Measurements from ENCODE around the gene MAPK8IP2. TPM values are rescaled to one million over a fixed set of nuclear protein-coding genes. Genes with fewer than 3 reads are reported as not detected.

The MAPK8IP2 gene
- polyA plus RNA-seq, 1 donor (not counting 4 experiments of a cell fraction or from before 2014, with no cell fraction given), result 0.29 TPM

DNA sequence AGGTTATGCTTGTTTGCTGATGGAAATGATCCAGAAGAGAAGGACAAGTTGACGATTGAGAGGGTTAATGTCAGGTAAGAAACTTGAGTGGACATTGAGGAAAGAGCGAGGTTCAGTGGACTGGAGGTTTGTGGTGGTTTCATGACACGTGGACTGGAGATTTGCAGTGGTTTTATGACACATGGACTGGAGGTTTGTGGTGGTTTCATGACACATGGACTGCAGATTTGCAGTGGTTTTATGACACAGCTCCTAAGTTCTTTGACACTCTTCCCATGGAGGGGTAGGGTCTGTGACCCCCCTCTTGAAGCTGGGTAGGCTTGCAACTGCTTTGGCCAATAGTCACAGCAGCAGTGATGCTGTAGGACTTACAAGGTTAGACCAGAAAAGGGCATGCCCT lies 5.4 kb upstream of the MAPK8IP2 start:
- dilution Hi-C loops (cut with MboI; ENCODE audit: extremely low pct_ligation_motif_present, low sequenced_read_pairs), result no loop called here
- no peaks in the 10 kb centered on the region for H4K20me1 ChIP-seq (ENCODE audit: control insufficient read depth, extremely low read depth, insufficient read depth, low read length)

DNA sequence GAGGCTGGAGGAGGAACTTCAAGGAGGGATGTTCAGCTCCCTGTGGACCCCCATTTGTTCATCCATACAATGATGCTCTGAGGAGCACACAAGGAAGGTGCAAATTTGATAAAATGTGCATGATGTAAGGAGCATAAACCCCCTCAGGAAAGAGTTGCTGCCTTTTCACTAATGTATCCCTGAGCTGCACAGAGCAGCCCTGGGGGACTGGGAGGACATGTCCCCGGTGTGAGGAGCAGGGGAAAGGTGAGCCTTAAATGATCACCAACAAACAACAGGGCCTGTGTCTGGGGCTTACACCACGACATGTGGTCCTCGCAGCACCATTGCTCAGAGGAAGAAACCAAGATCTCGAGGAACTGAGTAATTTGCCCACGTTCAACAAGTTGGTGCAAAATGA lies 3.5 kb upstream of the MAPK8IP2 start:
- Histone ChIP-seq H3K4me2 (ENCODE audit: control insufficient read depth, extremely low read depth, insufficient read depth, low read depth, low read length) (no peak overlapping the region), H3K27ac (ENCODE audit: control insufficient read depth, insufficient read depth, low read length) (no peak overlapping the region), H3K9me1 (ENCODE audit: control insufficient read depth, extremely low read depth, insufficient read depth, low read length) (no peaks in the 10 kb centered on the region), H4K20me1 (ENCODE audit: control insufficient read depth, extremely low read depth, insufficient read depth, low read length) (no peaks in the 10 kb centered on the region), H3K4me1 (ENCODE audit: control insufficient read depth, extremely low read depth, insufficient read depth, low read length) (no peaks in the 10 kb centered on the region), H3K9ac (ENCODE audit: control insufficient read depth, extremely low read depth, insufficient read depth, low read length) (no peak overlapping the region), H3K79me2 (ENCODE audit: control insufficient read depth, insufficient read depth, low read length) (no peaks in the 10 kb centered on the region), H3K27me3 (ENCODE audit: control insufficient read depth, extremely low read depth, insufficient read depth, low read length) (peaks cover 21% of the 10 kb centered on the region), H3K36me3 (ENCODE audit: control insufficient read depth in 2 of 2, extremely low read depth in 1 of 2, insufficient read depth in 2 of 2, low read length in 2 of 2) (no peaks in the 10 kb centered on the region), H2AFZ (ENCODE audit: control insufficient read depth, low read length) (no peak overlapping the region), H3K4me3 (ENCODE audit: control insufficient read depth in 2 of 3, extremely low read depth in 1 of 3, insufficient read depth in 2 of 3, low read depth in 1 of 3, low read length in 3 of 3) (no peak overlapping the region), H3K9me3 (ENCODE audit: control insufficient read depth, low read depth, low read length) (no peaks in the 10 kb centered on the region)
- FAIRE-seq, result no peak
- dilution Hi-C loops (cut with MboI; ENCODE audit: extremely low pct_ligation_motif_present, low sequenced_read_pairs), result no loop called here
- TF ChIP-seq CTCF (optimal IDR thresholded peaks at IDR 0.05 in 1 of 3, IDR thresholded peaks at IDR 0.05 in 1 of 3, conservative IDR thresholded peaks at IDR 0.05 in 1 of 3; ENCODE audit: extremely low read depth in 1 of 3, insufficient read depth in 2 of 3, low read length in 3 of 3), result no peak
- TF ChIP-seq EZH2 (IDR thresholded peaks at IDR 0.05; ENCODE audit: low read length), result no peak
- DNase-seq (ENCODE audit: low read depth, low spot score), result no peak

More for the DNA sequence above, 5.4 kb upstream of the MAPK8IP2 start:
- no peak for DNase-seq (ENCODE audit: low read depth, low spot score)
- H3K79me2 ChIP-seq (ENCODE audit: control insufficient read depth, insufficient read depth, low read length), result no peaks in the 10 kb centered on the region
- H3K27me3 ChIP-seq (ENCODE audit: control insufficient read depth, extremely low read depth, insufficient read depth, low read length), result peaks cover 10% of the 10 kb centered on the region
- no peak overlapping the region for H2AFZ ChIP-seq (ENCODE audit: control insufficient read depth, low read length)
- no peak overlapping the region for H3K9ac ChIP-seq (ENCODE audit: control insufficient read depth, extremely low read depth, insufficient read depth, low read length)
- H3K9me1 ChIP-seq (ENCODE audit: control insufficient read depth, extremely low read depth, insufficient read depth, low read length), result no peaks in the 10 kb centered on the region
- no peak overlapping the region for H3K4me2 ChIP-seq (ENCODE audit: control insufficient read depth, extremely low read depth, insufficient read depth, low read depth, low read length)
- H3K27ac ChIP-seq (ENCODE audit: control insufficient read depth, insufficient read depth, low read length), result no peak overlapping the region
- H3K36me3 ChIP-seq (ENCODE audit: control insufficient read depth in 2 of 2, extremely low read depth in 1 of 2, insufficient read depth in 2 of 2, low read length in 2 of 2), result no peaks in the 10 kb centered on the region
- FAIRE-seq, result no peak
- no peak overlapping the region for H3K4me3 ChIP-seq (ENCODE audit: control insufficient read depth in 2 of 3, extremely low read depth in 1 of 3, insufficient read depth in 2 of 3, low read depth in 1 of 3, low read length in 3 of 3)
- TF ChIP-seq EZH2 (IDR thresholded peaks at IDR 0.05; ENCODE audit: low read length), result no peak
- no peak for TF ChIP-seq CTCF (optimal IDR thresholded peaks at IDR 0.05 in 1 of 3, IDR thresholded peaks at IDR 0.05 in 1 of 3, conservative IDR thresholded peaks at IDR 0.05 in 1 of 3; ENCODE audit: extremely low read depth in 1 of 3, insufficient read depth in 2 of 3, low read length in 3 of 3)
- no peaks in the 10 kb centered on the region for H3K4me1 ChIP-seq (ENCODE audit: control insufficient read depth, extremely low read depth, insufficient read depth, low read length)
- H3K9me3 ChIP-seq (ENCODE audit: control insufficient read depth, low read depth, low read length), result no peaks in the 10 kb centered on the region

Measured in keratinocyte (primary cell).